Mononuclear cell (primary cell): ENCODE measurements around the gene NINJ1. TPM values are rescaled to one million over a fixed set of nuclear protein-coding genes. Genes with fewer than 3 reads are reported as not detected.
A peak's percentile ranks its signal among the peaks of the same experiment; 100 is the strongest.
"Not testable (repeated sequence)": the region's sequence is repeated elsewhere in the genome, so short reads cannot be mapped to it uniquely, and the experiment has no call there.

Experiments
- H3K27me3 ChIP-seq: 2 replicates; pipeline ENCODE4 v1.6.0; 2011; ENCODE audit warnings: low read length, control low read depth; ENCODE audit not compliant: insufficient read depth
- H3K4me1 ChIP-seq: 2 replicates; pipeline ENCODE4 v1.5.1; 2011; ENCODE audit warnings: mild to moderate bottlenecking, low read length, control low read depth; ENCODE audit not compliant: insufficient read depth
- H3K4me3 ChIP-seq: 2 replicates; pipeline ENCODE4 v1.5.1; 2011; ENCODE audit warnings: mild to moderate bottlenecking, low read length, moderate library complexity
- H3K9me3 ChIP-seq: 2 replicates; pipeline ENCODE4 v1.5.1; 2011; ENCODE audit warnings: low read depth, mild to moderate bottlenecking, control low read depth, low read length
- total RNA-seq: library from RNA; depleted of rRNA; stranded (reverse); fragments of >200 nt; gene quantifications from one replicate; pipeline ENCODE4 v1.2.3, GENCODE V29; 2012

The NINJ1 gene
- total RNA-seq, 1 donor, result 234 TPM

- H3K4me3 ChIP-seq, H3K27me3 ChIP-seq, H3K9me3 ChIP-seq: not testable (repeated sequence)
- peaks cover 27% of the 10 kb centered on the region for H3K4me1 ChIP-seq
Observed at GRCh38 chr9:93146696-93147095, 12.6 kb upstream of the NINJ1 start.

DNA sequence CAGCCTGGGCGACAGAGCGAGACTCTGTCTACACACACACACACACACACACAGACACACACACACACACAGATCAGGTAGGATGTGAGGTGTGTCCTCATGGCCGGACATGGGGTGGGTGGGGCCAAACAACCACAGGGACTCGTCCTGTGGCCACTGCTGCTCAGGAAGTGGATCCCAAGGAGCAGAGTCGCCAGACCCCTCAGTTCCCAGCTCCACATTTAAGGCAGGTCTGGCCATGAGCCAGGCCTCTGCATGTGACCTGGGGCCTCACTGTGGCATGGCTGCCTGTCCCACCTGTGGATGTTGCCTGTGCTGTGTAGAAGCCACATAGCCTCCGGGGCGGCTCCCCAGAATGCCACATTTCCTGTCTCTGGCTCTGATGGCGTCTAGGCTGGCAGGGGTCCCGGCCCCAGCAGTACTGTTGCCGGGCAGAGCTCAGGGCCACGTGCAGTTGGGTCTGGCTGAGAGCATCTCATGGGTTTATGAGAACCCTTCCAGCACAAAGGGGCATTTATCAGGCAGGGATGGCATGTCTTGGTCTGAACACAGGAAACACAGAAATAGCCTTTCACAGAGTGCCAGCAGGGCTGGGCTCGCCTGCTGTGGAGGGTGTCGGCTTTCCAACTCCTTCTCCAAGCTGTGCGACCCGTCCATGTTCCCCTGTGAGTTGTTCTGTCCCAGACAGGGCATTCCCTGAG, 9.9 kb upstream of the NINJ1 start:
- Histone ChIP-seq H3K27me3 (no peaks in the 10 kb centered on the region), H3K9me3 (no peaks in the 10 kb centered on the region), H3K4me1 (peaks cover 28% of the 10 kb centered on the region), H3K4me3 (no peak overlapping the region)

DNA sequence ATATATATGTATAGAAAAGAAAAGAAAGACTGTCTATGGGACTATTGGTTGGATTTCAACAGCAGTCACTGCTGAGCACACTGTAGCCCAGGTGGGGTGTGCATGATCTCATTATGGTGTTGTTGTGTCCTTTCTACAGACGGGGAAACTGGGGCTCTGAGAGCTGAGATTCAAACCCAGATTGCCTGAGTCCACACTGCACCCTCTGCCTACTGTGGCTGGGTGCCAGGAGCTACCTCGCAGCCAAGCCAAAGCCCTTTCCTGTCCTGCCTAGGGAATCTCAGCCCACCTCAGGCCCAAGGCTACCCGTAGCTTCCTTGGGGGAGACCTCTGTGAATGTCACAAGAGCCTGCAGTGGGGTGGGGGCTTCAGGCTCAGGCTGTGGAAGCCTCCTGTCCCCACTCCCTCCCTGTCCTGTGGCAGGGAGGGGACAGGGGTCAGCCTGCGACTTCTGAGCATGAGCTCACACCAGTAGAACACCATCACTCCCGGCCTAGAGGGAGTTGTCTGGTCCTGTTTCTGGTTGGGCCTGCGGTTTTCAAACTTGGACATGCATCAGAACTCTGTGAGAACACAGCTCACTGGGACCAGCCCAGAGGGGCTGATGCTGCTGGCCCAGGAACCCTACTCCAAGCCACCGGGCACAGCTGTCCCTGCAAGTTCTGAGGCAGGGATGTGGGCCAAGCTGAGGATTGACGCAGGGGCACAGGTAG, 7.9 kb upstream of the NINJ1 start:
- peaks cover 36% of the 10 kb centered on the region for H3K4me1 ChIP-seq
- no peak overlapping the region for H3K4me3 ChIP-seq
- no peaks in the 10 kb centered on the region for H3K9me3 ChIP-seq
- no peaks in the 10 kb centered on the region for H3K27me3 ChIP-seq

GRCh38 chr9:93139365-93140182, 5.5 kb upstream of the NINJ1 start:
- no peaks in the 10 kb centered on the region for H3K9me3 ChIP-seq
- no peak overlapping the region for H3K4me3 ChIP-seq
- H3K27me3 ChIP-seq, result no peaks in the 10 kb centered on the region
- peaks cover 45% of the 10 kb centered on the region for H3K4me1 ChIP-seq

GRCh38 chr9:93138171-93138764, 4.2 kb upstream of the NINJ1 start:
- Histone ChIP-seq H3K27me3 (no peaks in the 10 kb centered on the region), H3K4me3 (no peak overlapping the region), H3K4me1 (peaks cover 38% of the 10 kb centered on the region), H3K9me3 (no peaks in the 10 kb centered on the region)

- H3K4me1 ChIP-seq, result peaks cover 38% of the 10 kb centered on the region
- no peak overlapping the region for H3K4me3 ChIP-seq
- H3K27me3 ChIP-seq, result no peaks in the 10 kb centered on the region
- H3K9me3 ChIP-seq, result no peaks in the 10 kb centered on the region
Observed at GRCh38 chr9:93137362-93137761, 3.3 kb upstream of the NINJ1 start.

DNA sequence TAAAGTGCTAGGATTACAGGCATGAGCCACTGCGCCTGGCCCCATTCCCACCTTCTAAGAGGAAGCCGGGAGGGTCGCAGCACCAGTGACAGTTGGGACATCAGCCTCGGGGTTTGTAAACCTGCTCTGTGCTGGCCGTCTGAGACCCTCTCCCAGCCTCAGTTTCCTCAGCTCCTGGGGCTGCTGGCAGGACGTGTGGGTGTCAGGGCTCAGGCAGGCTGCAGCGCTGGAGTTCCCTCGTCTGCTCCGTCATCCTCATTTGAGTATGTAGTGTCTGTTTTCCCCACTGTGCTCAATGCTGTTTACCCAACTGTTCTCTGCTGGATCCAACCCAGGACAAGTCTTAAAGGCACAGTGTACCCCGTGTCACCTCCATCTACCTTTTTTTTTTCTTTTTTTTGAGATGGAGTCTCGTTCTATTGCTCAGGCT, 2.0 kb upstream of the NINJ1 start:
- Histone ChIP-seq H3K27me3 (no peaks in the 10 kb centered on the region), H3K4me1 (peaks cover 46% of the 10 kb centered on the region), H3K4me3 (no peak overlapping the region), H3K9me3 (no peaks in the 10 kb centered on the region)

DNA sequence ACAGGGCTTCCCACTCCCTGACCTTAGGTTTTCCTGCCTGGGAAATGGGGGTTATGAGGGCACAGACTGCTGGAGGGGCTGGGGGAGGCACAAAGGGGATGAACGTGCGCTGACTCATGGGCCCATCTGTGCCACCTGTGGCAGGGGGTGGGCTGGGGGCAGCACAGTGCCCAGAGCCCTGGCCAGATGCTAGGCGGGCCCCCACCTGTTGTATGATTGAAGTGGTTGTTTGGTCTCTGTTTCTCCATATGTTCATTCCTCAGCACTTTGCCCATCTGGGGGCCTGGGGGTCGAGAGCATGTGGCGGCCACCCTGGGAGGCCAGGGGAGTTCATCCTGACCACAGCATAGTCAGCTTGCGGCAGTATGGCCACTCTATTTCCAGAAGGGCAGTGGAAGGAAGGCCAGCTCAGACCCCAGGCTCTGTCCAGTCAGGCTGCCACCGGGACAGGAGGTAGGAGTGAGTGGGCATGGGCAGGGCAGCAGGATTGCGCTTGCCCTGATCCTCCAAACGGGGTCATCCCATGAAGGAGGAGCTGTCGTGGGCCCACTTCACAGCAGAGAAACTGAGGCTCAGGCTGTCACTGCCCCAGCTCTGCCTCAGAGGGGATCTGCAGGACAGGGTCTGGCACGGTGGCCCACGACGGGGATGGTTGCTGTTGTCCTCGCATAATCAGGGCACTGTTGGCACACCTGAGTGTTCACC, 841 bp upstream of the NINJ1 start:
- Histone ChIP-seq H3K9me3 (no peaks in the 10 kb centered on the region), H3K27me3 (no peaks in the 10 kb centered on the region), H3K4me1 (peaks cover 58% of the 10 kb centered on the region), H3K4me3 (peak overlapping the region; percentile 72)

DNA sequence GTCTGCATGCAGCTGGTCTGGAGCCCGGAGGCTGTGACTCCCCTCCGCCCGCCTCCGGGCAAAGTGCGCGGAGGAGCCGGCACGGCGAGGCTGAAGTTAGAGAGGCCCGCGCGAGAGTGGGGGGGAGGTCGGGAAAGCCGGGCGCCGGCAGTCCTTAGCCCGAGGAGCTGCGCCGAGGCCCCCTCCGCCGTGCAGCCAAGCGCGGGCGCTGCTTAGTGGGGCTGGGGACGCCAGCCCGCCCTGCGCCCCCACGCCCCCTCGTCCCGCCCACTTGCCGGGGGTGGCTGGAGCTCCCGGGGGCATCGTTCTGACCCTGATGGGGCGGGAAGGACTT, 403 bp downstream of the NINJ1 start:
- peak overlapping the region; percentile 72 for H3K4me3 ChIP-seq
- H3K27me3 ChIP-seq, result no peaks in the 10 kb centered on the region
- peaks cover 70% of the 10 kb centered on the region for H3K4me1 ChIP-seq
- no peaks in the 10 kb centered on the region for H3K9me3 ChIP-seq

GRCh38 chr9:93132946-93133680, 938 bp downstream of the NINJ1 start:
- Histone ChIP-seq H3K4me3 (peak overlapping the region; percentile 72), H3K9me3 (no peaks in the 10 kb centered on the region), H3K27me3 (no peaks in the 10 kb centered on the region), H3K4me1 (peaks cover 72% of the 10 kb centered on the region)

DNA sequence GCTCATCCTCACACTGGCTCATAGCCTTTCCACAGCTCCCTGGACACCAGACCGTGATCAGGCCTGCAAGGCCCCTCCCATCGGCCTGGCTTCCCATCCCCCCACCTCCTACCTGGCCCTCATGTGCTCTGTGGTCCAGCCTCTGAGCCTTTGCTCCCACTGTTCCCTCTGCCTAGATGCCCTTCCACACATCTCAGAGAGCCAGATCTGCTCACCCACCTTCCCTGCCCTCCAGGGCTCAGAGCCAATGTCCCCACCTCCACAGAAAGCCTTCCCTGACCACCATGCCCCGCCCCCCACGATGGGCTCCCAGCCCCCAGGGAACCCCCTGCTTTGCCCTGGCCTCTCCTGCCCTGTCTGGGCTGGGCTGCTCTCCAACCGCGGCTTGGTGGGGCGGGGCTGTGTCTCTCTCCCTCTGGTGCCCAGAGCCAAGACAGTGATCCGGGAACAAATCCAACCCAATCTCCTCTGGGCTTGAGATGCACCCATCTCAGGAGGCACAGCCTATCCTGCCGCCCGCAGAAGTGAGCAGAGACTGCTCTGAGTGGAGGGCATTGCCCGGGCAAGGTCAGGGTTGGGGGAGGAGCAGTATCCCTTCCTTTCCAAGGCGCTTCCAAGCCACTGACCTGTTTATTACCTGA, 1.6 kb downstream of the NINJ1 start:
- peak overlapping the region; percentile 72 for H3K4me3 ChIP-seq
- no peaks in the 10 kb centered on the region for H3K9me3 ChIP-seq
- no peaks in the 10 kb centered on the region for H3K27me3 ChIP-seq
- H3K4me1 ChIP-seq, result peaks cover 74% of the 10 kb centered on the region

- peak overlapping the region; percentile 72 for H3K4me3 ChIP-seq
- no peaks in the 10 kb centered on the region for H3K27me3 ChIP-seq
- H3K9me3 ChIP-seq, result no peaks in the 10 kb centered on the region
- H3K4me1 ChIP-seq, result peaks cover 81% of the 10 kb centered on the region
Observed at GRCh38 chr9:93131599-93132286, 2.3 kb downstream of the NINJ1 start.

DNA sequence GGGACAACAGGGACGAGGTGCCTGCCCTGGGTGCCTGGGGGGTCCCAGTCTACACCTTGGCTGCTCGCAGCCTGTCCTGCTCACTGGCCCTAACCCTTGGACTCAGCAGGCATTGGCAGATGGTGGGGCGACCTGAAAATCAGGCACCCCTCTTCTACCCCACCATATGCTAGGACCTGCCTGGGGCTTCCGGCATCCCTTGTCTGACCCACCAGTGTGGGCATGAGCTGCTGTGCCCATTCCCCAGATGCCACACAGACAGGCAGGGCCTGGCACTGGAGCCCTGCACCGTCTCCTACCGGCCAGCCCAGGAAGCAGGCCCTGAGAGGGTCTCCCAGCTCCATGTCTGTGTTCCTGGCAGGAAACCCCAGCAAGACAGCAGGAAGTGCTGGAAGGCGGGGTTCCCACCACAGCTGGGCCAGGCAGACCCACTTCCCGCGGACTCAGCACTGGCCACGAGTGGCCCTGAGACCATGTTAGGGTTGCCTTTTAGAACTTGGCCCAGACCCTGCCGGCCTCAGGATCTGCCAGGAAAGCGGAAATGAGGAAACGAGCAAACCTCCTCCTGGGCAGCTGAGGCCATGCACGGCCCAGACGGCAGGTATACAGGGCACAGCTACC, 3.1 kb downstream of the NINJ1 start:
- Histone ChIP-seq H3K4me1 (peaks cover 88% of the 10 kb centered on the region), H3K4me3 (no peak overlapping the region), H3K9me3 (no peaks in the 10 kb centered on the region), H3K27me3 (no peaks in the 10 kb centered on the region)
